Transverse colon (tissue), 3 donors: ENCODE data around the gene MYO5B.

Source experiments
- CTCF ChIP-seq, 5 experiments: fragments of 200-600 bp in 3 of 5; fragments of 450-650 bp in 2 of 5; sonication (generic) in 3 of 5; IDR thresholded peaks; 1 replicate in 2 of 5; 2 replicates in 3 of 5; pipeline ENCODE4 v1.5.1; 2016 to 2017; ENCODE audit warnings: antibody characterized with exemption in 5 of 5, inconsistent platforms in 3 of 5, mild to moderate bottlenecking in 2 of 5, moderate library complexity in 1 of 5
- EP300 ChIP-seq: sonication (generic); formaldehyde crosslinking; IDR thresholded peaks from one replicate; pipeline ENCODE4 v1.6.1; 2017; ENCODE audit warnings: antibody characterized with exemption, low read depth
- POLR2A ChIP-seq: fragments of 450-650 bp; IDR thresholded peaks from one replicate; pipeline ENCODE4 v1.6.1; 2016; ENCODE audit warnings: antibody characterized with exemption, mild to moderate bottlenecking, moderate library complexity

GRCh38 chr18:50119296-50119695 lies 75.7 kb downstream of the MYO5B start:
- TF ChIP-seq CTCF (IDR thresholded peaks at IDR 0.05) = no peak
- no peak for TF ChIP-seq POLR2A
- no peak for TF ChIP-seq EP300
